Cardiac fibroblast (primary cell): Measurements from ENCODE around the gene SRPK3.

Experiments used
- DNase-seq, 2 donors: peaks; one replicate each; pipeline versions ENCODE4 v3.0.0 to v3.0.0-alpha.2; 2010; ENCODE audit warnings: low read depth in 2 of 2
- H3K4me3 ChIP-seq, 2 donors: replicated peaks in 1 of 2; 1 replicate in 1 of 2; 2 replicates in 1 of 2; pipeline ENCODE4 v1.5.1; 2011; ENCODE audit warnings: low read depth in 2 of 2, low read length in 2 of 2, mild to moderate bottlenecking in 2 of 2, moderate library complexity in 1 of 2
- TF ChIP-seq, protein P1 (sequence below): IDR thresholded peaks from one replicate; pipeline ENCODE4 v1.5.1; 2011; ENCODE audit warnings: low read depth, mild to moderate bottlenecking, low read length, inconsistent platforms

SRPK3 gene

DNA sequence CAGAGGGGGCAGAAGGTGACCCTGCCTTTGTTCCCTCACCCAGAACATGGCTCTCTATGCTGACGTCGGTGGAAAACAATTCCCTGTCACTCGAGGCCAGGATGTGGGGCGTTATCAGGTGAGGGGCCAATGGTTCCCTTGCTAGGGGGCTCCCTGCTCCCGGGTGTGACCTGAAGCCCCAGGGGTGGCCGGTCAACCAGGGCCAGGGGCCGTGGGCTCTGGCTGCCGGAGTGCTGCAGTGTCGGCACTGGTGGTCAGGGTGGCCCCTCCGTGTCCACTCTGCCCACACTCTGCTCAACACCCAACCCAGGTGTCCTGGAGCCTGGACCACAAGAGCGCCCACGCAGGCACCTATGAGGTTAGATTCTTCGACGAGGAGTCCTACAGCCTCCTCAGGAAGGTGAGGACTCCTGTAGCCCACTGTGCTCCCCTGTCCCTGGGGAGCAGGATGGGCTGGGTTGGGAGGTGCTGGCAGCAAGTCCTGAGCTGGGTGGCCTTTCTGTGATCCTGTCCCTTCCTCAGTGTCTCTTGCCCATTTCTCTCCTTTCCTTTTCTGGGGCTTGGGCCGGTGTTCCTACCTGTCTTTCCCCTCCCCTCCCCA is 16.7 kb downstream of the SRPK3 start:
- no peak for DNase-seq
- no peak overlapping the region for H3K4me3 ChIP-seq
- TF ChIP-seq, protein P1, sequence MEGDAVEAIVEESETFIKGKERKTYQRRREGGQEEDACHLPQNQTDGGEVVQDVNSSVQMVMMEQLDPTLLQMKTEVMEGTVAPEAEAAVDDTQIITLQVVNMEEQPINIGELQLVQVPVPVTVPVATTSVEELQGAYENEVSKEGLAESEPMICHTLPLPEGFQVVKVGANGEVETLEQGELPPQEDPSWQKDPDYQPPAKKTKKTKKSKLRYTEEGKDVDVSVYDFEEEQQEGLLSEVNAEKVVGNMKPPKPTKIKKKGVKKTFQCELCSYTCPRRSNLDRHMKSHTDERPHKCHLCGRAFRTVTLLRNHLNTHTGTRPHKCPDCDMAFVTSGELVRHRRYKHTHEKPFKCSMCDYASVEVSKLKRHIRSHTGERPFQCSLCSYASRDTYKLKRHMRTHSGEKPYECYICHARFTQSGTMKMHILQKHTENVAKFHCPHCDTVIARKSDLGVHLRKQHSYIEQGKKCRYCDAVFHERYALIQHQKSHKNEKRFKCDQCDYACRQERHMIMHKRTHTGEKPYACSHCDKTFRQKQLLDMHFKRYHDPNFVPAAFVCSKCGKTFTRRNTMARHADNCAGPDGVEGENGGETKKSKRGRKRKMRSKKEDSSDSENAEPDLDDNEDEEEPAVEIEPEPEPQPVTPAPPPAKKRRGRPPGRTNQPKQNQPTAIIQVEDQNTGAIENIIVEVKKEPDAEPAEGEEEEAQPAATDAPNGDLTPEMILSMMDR = no peak

DNA sequence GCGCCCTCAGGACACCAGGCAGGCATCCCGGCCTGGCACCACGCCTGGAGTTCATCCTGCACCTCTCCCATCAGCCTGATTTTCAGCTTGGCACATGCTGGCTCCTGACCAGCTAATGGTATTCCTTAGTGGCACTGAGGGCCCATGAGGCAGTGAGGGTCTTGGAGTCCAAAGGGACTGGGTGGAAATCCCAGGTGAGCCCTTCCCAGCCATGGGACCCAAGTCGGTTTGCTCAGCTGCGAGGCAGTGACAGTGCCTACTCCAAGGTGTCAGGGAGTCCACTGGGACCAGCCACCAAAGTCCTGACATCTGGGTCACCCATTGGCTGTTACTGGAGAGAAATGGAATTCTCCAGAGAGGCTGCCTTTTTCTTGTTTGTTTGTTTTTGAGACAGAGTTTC is 18.5 kb downstream of the SRPK3 start:
- DNase-seq = no peak
- no peak overlapping the region for H3K4me3 ChIP-seq
- TF ChIP-seq, protein P1 = no peak

DNA sequence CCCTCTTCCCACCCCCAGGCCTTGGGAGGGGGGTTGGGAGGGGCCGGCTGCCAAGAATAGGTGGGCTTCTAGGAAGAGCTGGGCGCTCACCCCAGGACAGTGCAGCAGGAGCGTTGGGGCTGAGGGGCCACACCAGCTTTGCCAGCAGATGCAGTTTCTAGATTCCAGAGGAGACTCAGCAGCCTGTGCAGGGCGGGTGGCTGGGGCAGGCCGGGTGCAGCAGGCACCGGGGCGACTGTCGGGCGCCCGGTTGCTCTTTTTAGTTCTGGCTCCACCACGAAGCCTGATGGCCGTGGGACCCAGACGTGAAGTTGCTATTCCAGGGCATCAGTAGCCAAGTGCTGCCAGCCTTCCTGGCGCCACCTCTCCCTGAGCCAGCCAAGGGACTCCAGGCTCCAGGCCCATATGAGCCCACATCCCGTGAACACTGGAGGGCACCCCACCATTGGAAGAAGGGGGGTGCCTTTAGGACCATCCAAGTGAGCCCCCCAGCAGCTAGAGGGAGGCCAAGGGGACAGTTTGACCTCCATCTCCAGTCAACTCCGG is 19.4 kb downstream of the SRPK3 start:
- TF ChIP-seq, protein P1 = no peak
- no peak for DNase-seq
- H3K4me3 ChIP-seq = no peak overlapping the region

DNA sequence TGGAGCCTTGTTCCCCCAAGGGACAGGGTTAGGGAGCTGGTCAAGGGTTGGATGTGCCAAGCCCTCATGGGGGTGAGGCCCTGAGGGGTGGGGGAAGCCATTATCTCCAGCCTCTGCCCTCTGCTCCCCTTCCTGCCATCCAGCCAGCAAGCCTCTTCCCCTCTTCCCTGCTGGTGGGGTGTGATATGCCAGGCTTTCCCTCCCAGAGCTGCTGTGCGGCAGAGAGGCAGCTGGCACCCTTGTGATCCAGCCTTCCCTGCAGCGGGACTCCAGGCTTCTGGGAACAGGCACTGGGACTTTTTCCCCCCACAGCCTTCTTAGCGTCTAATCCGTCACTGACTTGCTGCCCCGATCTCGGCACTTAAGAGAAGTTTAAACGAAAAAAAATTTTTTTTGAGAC is 19.9 kb downstream of the SRPK3 start:
- DNase-seq = no peak
- H3K4me3 ChIP-seq = no peak overlapping the region
- TF ChIP-seq, protein P1 = no peak

DNA sequence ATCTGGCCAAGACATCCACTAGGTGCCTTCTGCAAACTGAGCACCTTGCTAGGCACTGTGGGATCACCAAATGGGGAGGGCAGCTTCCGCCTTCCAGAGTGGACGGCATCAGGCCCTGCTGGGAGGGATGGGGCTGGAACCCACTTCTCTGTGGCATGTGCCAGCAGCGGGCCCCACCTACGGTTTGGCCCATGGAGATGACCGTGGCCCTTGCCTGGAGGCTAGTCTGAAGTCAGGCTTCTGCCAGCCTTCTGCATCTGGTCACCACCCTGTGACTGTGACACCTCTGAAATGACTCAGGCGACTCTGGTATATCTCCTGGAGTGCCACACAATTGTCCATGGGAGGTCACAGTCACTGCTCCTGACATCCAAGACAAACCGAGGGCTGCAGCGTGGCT is 20.8 kb downstream of the SRPK3 start:
- H3K4me3 ChIP-seq = no peak overlapping the region
- DNase-seq = no peak
- TF ChIP-seq, protein P1 = no peak

DNA sequence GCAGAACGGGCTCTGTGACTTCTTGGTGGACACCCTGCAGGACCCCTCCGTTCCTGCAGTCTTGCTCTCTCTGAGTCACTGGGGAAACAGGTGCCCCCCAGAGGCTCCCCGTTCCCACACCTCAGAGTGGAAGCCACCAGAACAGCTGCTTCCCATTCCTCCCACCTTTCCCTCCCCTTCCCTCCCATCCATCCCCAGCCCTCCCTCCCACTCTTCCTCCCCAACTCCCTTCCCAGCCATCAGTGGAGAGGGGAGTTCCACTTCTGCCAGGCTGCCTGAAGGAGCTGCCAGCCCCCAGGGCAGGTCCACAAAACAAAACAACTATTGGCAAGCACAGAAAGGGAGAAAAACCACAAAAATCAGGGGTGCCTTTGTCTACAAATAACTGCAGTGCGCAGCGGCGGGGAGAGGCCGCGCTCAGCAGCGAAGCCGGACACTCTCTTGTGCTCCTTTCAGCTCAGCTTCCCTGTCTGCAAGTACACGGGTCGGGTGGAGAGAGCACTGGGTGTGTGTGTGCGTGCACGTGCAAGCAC is 21.7 kb downstream of the SRPK3 start:
- no peak for DNase-seq
- H3K4me3 ChIP-seq = no peak overlapping the region
- TF ChIP-seq, protein P1 = no peak
